PFSK-1 (cell line): ENCODE results near the gene KLF6.

Experiments used
- FOXP2 ChIP-seq: optimal IDR thresholded peaks from 2 replicates; pipeline ENCODE3; 2011; ENCODE audit warnings: borderline replicate concordance, control low read depth, inconsistent platforms; ENCODE audit not compliant: insufficient read depth; ENCODE audit errors: extremely low read length, extremely low read depth
- POLR2AphosphoS5 ChIP-seq: IDR thresholded peaks from 2 replicates; pipeline ENCODE4 v1.6.1; 2012; ENCODE audit warnings: low read depth, mild to moderate bottlenecking, control low read depth, low read length, moderate library complexity
- SIN3A ChIP-seq: IDR thresholded peaks from 2 replicates; pipeline ENCODE4 v1.6.1; 2012; ENCODE audit warnings: mild to moderate bottlenecking, low read length, moderate library complexity, borderline replicate concordance; ENCODE audit not compliant: insufficient read depth
- TAF1 ChIP-seq: IDR thresholded peaks from 2 replicates; pipeline ENCODE4 v1.6.1; 2012; ENCODE audit warnings: low read length, control low read depth, borderline replicate concordance; ENCODE audit not compliant: insufficient read depth
- TF ChIP-seq, protein P1 (sequence below), 2 experiments: IDR thresholded peaks; 2 replicates each; pipeline versions ENCODE4 v1.6.1 to v1.8.0; 2011 to 2012; ENCODE audit warnings: low read depth in 2 of 2, low read length in 2 of 2, control low read depth in 1 of 2, inconsistent platforms in 1 of 2, mild to moderate bottlenecking in 1 of 2, moderate library complexity in 1 of 2; ENCODE audit not compliant: insufficient read depth in 1 of 2

Gene KLF6

DNA sequence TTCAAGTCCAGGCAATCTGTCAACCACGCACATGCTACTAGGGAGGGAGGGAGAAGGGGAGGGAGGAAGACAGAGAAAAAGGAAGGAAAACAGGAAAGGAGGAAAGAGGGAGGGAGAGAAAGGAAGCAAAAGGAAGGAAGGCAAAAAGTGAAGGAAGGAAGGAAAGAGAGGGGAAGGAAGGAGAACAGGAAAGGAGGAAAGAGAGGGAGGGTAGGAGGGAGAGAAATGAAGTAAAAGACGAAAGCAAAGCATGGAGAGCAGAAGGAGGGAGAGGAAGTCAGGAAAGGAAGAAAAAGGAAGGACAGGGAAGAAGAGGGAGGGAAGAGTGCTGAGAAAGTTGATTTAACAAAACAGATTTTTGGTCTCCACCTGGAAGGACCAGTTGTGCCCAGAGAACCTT is 25.6 kb downstream of the KLF6 start:
- TF ChIP-seq TAF1 (no peak), FOXP2 (no peak)
- TF ChIP-seq, protein P1, sequence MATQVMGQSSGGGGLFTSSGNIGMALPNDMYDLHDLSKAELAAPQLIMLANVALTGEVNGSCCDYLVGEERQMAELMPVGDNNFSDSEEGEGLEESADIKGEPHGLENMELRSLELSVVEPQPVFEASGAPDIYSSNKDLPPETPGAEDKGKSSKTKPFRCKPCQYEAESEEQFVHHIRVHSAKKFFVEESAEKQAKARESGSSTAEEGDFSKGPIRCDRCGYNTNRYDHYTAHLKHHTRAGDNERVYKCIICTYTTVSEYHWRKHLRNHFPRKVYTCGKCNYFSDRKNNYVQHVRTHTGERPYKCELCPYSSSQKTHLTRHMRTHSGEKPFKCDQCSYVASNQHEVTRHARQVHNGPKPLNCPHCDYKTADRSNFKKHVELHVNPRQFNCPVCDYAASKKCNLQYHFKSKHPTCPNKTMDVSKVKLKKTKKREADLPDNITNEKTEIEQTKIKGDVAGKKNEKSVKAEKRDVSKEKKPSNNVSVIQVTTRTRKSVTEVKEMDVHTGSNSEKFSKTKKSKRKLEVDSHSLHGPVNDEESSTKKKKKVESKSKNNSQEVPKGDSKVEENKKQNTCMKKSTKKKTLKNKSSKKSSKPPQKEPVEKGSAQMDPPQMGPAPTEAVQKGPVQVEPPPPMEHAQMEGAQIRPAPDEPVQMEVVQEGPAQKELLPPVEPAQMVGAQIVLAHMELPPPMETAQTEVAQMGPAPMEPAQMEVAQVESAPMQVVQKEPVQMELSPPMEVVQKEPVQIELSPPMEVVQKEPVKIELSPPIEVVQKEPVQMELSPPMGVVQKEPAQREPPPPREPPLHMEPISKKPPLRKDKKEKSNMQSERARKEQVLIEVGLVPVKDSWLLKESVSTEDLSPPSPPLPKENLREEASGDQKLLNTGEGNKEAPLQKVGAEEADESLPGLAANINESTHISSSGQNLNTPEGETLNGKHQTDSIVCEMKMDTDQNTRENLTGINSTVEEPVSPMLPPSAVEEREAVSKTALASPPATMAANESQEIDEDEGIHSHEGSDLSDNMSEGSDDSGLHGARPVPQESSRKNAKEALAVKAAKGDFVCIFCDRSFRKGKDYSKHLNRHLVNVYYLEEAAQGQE (IDR thresholded peaks at IDR 0.05; ENCODE audit: insufficient read depth in 1 of 2, low read depth in 2 of 2, low read length in 2 of 2) = no peak

DNA sequence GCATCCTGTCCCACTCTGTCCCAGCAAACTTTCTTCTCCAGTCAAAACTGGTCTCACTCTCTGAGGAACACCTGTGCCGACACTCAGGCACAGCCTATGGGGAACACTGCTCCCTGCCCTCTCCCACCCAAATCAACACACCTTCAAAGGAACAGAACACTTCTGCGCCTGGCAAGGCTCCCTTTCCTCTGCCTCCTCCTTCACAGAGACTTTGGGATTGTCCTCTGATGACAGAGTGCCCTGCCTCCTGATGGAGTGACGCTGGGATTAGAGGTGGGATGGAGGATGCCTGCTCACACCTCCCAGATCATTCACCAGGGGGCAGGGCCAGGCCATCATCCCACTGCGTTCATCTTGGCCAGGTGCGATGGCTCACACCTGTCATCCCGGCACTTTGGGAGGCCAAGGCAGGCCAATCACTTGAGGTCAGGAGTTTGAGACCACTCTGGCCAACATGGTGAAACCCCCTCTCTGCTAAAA is 26.5 kb downstream of the KLF6 start:
- TF ChIP-seq TAF1 (no peak), FOXP2 (no peak), POLR2AphosphoS5 (no peak), SIN3A (no peak)
- TF ChIP-seq, protein P1 (IDR thresholded peaks at IDR 0.05; ENCODE audit: insufficient read depth in 1 of 2, low read depth in 2 of 2, low read length in 2 of 2) = no peak

DNA sequence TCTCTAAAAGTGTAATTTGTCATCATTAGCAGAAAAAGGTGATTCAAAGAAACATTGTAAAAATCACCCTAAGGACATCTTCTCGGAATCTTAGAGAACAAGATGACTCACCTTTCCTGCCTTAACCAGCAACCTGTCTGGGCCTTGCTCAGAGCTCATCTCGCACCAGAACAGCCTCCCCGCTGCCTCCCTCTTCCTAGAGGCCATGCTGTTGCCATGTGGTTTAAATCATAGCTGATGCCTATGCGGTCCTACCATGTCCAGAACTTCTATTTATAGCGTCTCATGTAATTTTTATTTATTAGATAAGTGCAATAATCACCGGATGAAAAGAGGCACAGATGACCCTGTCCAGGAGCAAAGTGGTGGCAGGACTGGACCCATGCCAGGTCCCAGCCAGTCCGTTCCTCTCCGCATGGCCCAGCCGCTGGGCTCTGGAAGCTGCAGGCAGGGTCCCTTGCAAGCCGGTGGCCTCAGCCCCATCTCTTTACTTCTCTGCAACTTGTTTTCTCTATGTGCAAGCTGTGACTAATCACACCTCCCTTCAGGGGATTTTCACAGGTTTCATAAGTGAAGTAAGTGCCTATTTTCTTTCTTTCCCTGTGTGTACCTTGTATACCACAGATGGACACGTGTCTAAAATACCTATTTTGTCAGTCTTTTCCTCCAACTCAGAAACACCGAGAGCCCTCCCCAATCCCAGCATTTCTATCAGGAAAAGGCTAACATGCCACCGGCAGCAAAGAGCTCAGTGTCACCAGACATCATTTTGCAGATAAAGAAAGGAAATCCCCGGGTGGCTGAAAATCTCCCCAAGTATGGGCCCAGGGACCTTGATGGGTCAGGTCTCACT is 27.1 kb downstream of the KLF6 start:
- TF ChIP-seq, protein P1 (IDR thresholded peaks at IDR 0.05; ENCODE audit: insufficient read depth in 1 of 2, low read depth in 2 of 2, low read length in 2 of 2) = no peak
- TF ChIP-seq TAF1 = no peak
- TF ChIP-seq FOXP2 = no peak
- TF ChIP-seq SIN3A = no peak
- TF ChIP-seq POLR2AphosphoS5 = no peak

DNA sequence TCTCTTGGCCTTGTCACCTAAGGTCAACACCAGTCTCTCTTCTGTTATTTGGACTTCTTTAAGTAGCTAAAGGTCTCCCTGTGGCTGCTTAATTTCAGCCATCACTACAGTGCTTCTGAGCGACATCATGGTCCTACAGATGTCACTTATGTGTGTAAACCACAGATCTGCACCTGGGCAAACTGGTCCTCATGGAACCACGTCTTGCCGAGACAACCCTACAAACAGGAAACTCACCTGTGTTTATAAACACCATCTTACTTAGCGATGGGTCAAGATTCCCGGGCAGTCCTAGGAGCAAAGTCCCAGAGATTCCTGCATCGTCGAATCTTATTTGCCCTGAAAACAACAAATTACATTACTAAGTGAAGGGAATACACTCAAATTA is 27.8 kb downstream of the KLF6 start:
- no peak for TF ChIP-seq POLR2AphosphoS5
- no peak for TF ChIP-seq SIN3A
- no peak for TF ChIP-seq FOXP2
- TF ChIP-seq, protein P1 (IDR thresholded peaks at IDR 0.05; ENCODE audit: insufficient read depth in 1 of 2, low read depth in 2 of 2, low read length in 2 of 2) = no peak
